ENCODE measurements around the gene SPSB2. TPM values are rescaled to one million over a fixed set of nuclear protein-coding genes. Genes with fewer than 3 reads are reported as not detected.

SPSB2 gene
- total RNA-seq, 3 donors from 2014 or later: 9.0 to 13.4 (median 12.7) TPM

GRCh38 chr12:6851153-6851920 lies 21.8 kb downstream of the SPSB2 start, which contains the start of gene CDCA3:
TSS of gene CDCA3 (minus strand) at chr12:6851286. CDS start at chr12:6850952, 334 bp downstream.
- DNase-seq (ENCODE audit: low spot score in 2 of 2): peak; percentile 92 to 97
- Histone ChIP-seq H3K9me3 (no peaks in the 10 kb centered on the region), H3K4me3 (peak within 1 kb of the TSS; percentile 74 to 80 (median 75)), H3K27ac (peak within 1 kb of the TSS; percentile 93 to 94), H3K27me3 (no peaks in the 10 kb centered on the region), H3K36me3 (no peaks in the 10 kb centered on the region), H3K4me1 (peaks cover 4 to 6% of the 10 kb centered on the region in 2 donors)
- intact Hi-C loops (cut with DNase I; ENCODE audit: low total_unique reads): no loop called here
- no peak for TF ChIP-seq CTCF (IDR thresholded peaks at IDR 0.05)
- TF ChIP-seq POLR2AphosphoS5 (IDR thresholded peaks at IDR 0.05): peak; percentile 82 to 87 (median 85)
- TF ChIP-seq POLR2A (IDR thresholded peaks at IDR 0.05): peak; percentile 24

- DNase-seq (ENCODE audit: low spot score in 2 of 2): no peak
- peaks cover 4 to 6% of the 10 kb centered on the region in 2 donors for H3K4me1 ChIP-seq
- no peak for TF ChIP-seq POLR2A (IDR thresholded peaks at IDR 0.05)
- no peak for TF ChIP-seq CTCF (IDR thresholded peaks at IDR 0.05)
- TF ChIP-seq POLR2AphosphoS5 (IDR thresholded peaks at IDR 0.05): no peak
- intact Hi-C loops (cut with DNase I; ENCODE audit: low total_unique reads): no loop called here
- H3K9me3 ChIP-seq: no peaks in the 10 kb centered on the region
- H3K4me3 ChIP-seq: peak overlapping the region in 2 of 3 donors; percentile 74 to 80
- no peaks in the 10 kb centered on the region for H3K36me3 ChIP-seq
- peak overlapping the region in 1 of 2 donors; percentile 94 for H3K27ac ChIP-seq
- no peaks in the 10 kb centered on the region for H3K27me3 ChIP-seq
Observed at GRCh38 chr12:6850796-6851152, 22.3 kb downstream of the SPSB2 start.

GRCh38 chr12:6849976-6850560 lies 23.0 kb downstream of the SPSB2 start:
- Histone ChIP-seq H3K4me1 (peaks cover 4 to 6% of the 10 kb centered on the region in 2 donors), H3K9me3 (no peaks in the 10 kb centered on the region), H3K36me3 (no peaks in the 10 kb centered on the region), H3K27ac (no peak overlapping the region), H3K27me3 (no peaks in the 10 kb centered on the region), H3K4me3 (no peak overlapping the region)
- no peak for DNase-seq (ENCODE audit: low spot score in 2 of 2)
- TF ChIP-seq POLR2A (IDR thresholded peaks at IDR 0.05): no peak
- TF ChIP-seq CTCF (IDR thresholded peaks at IDR 0.05): no peak
- TF ChIP-seq POLR2AphosphoS5 (IDR thresholded peaks at IDR 0.05): no peak
- intact Hi-C loops (cut with DNase I; ENCODE audit: low total_unique reads): no loop called here

GRCh38 chr12:6849427-6849826 lies 23.7 kb downstream of the SPSB2 start:
- no peak for DNase-seq (ENCODE audit: low spot score in 2 of 2)
- no peaks in the 10 kb centered on the region for H3K36me3 ChIP-seq
- H3K27me3 ChIP-seq: no peaks in the 10 kb centered on the region
- no peaks in the 10 kb centered on the region for H3K9me3 ChIP-seq
- H3K4me3 ChIP-seq: no peak overlapping the region
- TF ChIP-seq POLR2AphosphoS5 (IDR thresholded peaks at IDR 0.05) (no peak), CTCF (IDR thresholded peaks at IDR 0.05) (no peak), POLR2A (IDR thresholded peaks at IDR 0.05) (no peak)
- H3K4me1 ChIP-seq: peaks cover 4 to 6% of the 10 kb centered on the region in 2 donors
- no peak overlapping the region for H3K27ac ChIP-seq
- intact Hi-C loops (cut with DNase I; ENCODE audit: low total_unique reads): no loop called here

GRCh38 chr12:6847676-6848075 lies 25.4 kb downstream of the SPSB2 start:
- Histone ChIP-seq H3K36me3 (no peaks in the 10 kb centered on the region), H3K9me3 (no peaks in the 10 kb centered on the region), H3K4me1 (no peaks in the 10 kb centered on the region), H3K4me3 (no peak overlapping the region), H3K27ac (no peak overlapping the region), H3K27me3 (no peaks in the 10 kb centered on the region)
- no peak for DNase-seq (ENCODE audit: low spot score in 2 of 2)
- intact Hi-C loops (cut with DNase I; ENCODE audit: low total_unique reads): no loop called here
- no peak for TF ChIP-seq POLR2A (IDR thresholded peaks at IDR 0.05)
- TF ChIP-seq POLR2AphosphoS5 (IDR thresholded peaks at IDR 0.05): no peak
- no peak for TF ChIP-seq CTCF (IDR thresholded peaks at IDR 0.05)

Data from breast epithelium (tissue), 4 donors.